ENCODE results near the gene NMD3. TPM values are rescaled to one million over a fixed set of nuclear protein-coding genes. Genes with fewer than 3 reads are reported as not detected.

Gene NMD3
- total and polyA plus RNA-seq, 9 of the 15 experiments (the other 6 are each of a cell fraction or from before 2014, with no cell fraction given), result 63.5 to 178 (median 111) TPM

- TF ChIP-seq HCFC1 (IDR thresholded peaks at IDR 0.05; ENCODE audit: low read depth, low read length) (no peak), TRIM28 (IDR thresholded peaks at IDR 0.05) (no peak), PPARD (CRISPR knock-in tag; IDR thresholded peaks at IDR 0.05) (no peak), ZZZ3 (IDR thresholded peaks at IDR 0.05) (no peak), KLF10 (CRISPR knock-in tag; IDR thresholded peaks at IDR 0.05) (no peak), RFX7 (CRISPR knock-in tag; IDR thresholded peaks at IDR 0.05) (no peak)
- H2AFZ ChIP-seq (ENCODE audit: low read depth, low read length), result no peak overlapping the region
- no peak overlapping the region for H3K4me3 ChIP-seq
- no peaks in the 10 kb centered on the region for H3K9me1 ChIP-seq (ENCODE audit: control insufficient read depth, insufficient read depth, low read length)
- CTCF ChIA-PET (ENCODE audit: low intra/inter-chr PET ratio), result no interaction called here
- in situ Hi-C loops (cut with MboI) (no loop called here), intact Hi-C loops (cut with micrococcal nuclease) (no loop called here)
- H3K36me3 ChIP-seq (ENCODE audit: control insufficient read depth, insufficient read depth, low read length), result 0 out of 3 replicates have a peak, but pooled peaks cover 5% of the 10 kb centered on the region
- H3K27me3 ChIP-seq (ENCODE audit: control insufficient read depth in 2 of 2, insufficient read depth in 2 of 2, low read length in 2 of 2), result no peaks in the 10 kb centered on the region
- 0 out of 2 replicates have a peak, but pooled peaks cover 2% of the 10 kb centered on the region for H3K9me3 ChIP-seq (replicated peaks; ENCODE audit: control insufficient read depth, insufficient read depth, low read depth, low read length)
- FAIRE-seq (no peak), DNase-seq (ENCODE audit: extremely low read depth in 1 of 4, low spot score in 3 of 4) (no peak), ATAC-seq (no peak)
- H3K4me2 ChIP-seq (ENCODE audit: insufficient read depth, low read length), result no peak overlapping the region
- 30% methylated on average over 3 of the region's 3 CpGs for WGBS (ENCODE audit: insufficient coverage, low coverage, missing lambda C conversion rate)
- H3K9ac ChIP-seq (ENCODE audit: insufficient read depth in 1 of 2, low read depth in 2 of 2, low read length in 2 of 2), result no peak overlapping the region
- no TSS peak for BruUV-seq (replicated peaks)
- H3K4me1 ChIP-seq (replicated peaks in 1 of 2; ENCODE audit: control insufficient read depth in 2 of 2, insufficient read depth in 2 of 2, low read length in 2 of 2), result no peaks in the 10 kb centered on the region
- H4K20me1 ChIP-seq (replicated peaks; ENCODE audit: control insufficient read depth, insufficient read depth, low read length), result no peaks in the 10 kb centered on the region
- no peaks in the 10 kb centered on the region for H3K79me2 ChIP-seq (ENCODE audit: control insufficient read depth, insufficient read depth, low read length)
- POLR2A ChIA-PET, result no interaction called here
- no peak overlapping the region for H3K27ac ChIP-seq (ENCODE audit: extremely low read depth, low read depth, low read length)
These were observed 47.5 kb downstream of the NMD3 start for GRCh38 chr3:161268601-161269000.

DNA sequence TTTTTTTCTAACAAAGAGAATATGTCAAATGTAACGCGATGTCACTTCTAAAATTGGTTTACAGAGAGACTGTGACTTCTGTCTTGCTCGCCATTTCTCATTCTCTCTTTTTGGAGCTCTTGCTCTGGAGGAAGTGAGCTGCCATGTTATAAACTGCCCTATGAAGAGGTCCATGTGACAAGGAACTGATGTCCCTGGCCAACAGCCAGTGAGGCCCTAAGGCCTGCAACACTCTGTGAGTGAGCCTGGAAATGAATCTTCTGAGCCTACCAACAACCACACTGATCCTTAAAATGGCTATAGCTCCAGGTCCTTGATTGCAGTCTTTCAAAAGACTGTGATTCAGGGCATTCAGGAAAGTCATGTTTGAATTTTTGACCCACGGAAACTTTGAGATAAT, 49.9 kb downstream of the NMD3 start:
- no TSS peak for BruUV-seq (replicated peaks)
- H3K36me3 ChIP-seq (ENCODE audit: control insufficient read depth, insufficient read depth, low read length), result no peaks in the 10 kb centered on the region
- ATAC-seq, result no peak
- intact Hi-C loops (cut with micrococcal nuclease) (loop anchor here (5.0 to 10.0 kb wide), 3 partner anchors 174 to 566 kb away; no protein-coding TSS in a partner anchor), in situ Hi-C loops (cut with MboI) (no loop called here)
- no peaks in the 10 kb centered on the region for H3K4me1 ChIP-seq (replicated peaks in 1 of 2; ENCODE audit: control insufficient read depth in 2 of 2, insufficient read depth in 2 of 2, low read length in 2 of 2)
- WGBS (ENCODE audit: insufficient coverage, low coverage, missing lambda C conversion rate), result 63% methylated on average over 4 of the region's 4 CpGs
- no peaks in the 10 kb centered on the region for H3K27me3 ChIP-seq (ENCODE audit: control insufficient read depth in 2 of 2, insufficient read depth in 2 of 2, low read length in 2 of 2)
- no peaks in the 10 kb centered on the region for H4K20me1 ChIP-seq (replicated peaks; ENCODE audit: control insufficient read depth, insufficient read depth, low read length)
- no peak overlapping the region for H3K4me2 ChIP-seq (ENCODE audit: insufficient read depth, low read length)
- no peak for FAIRE-seq
- no peak overlapping the region for H3K4me3 ChIP-seq
- H3K9me1 ChIP-seq (ENCODE audit: control insufficient read depth, insufficient read depth, low read length), result no peaks in the 10 kb centered on the region
- ChIA-PET CTCF (ENCODE audit: low intra/inter-chr PET ratio) (no interaction called here), POLR2A (no interaction called here)
- H3K9me3 ChIP-seq (replicated peaks; ENCODE audit: control insufficient read depth, insufficient read depth, low read depth, low read length), result no peaks in the 10 kb centered on the region
- no peaks in the 10 kb centered on the region for H3K79me2 ChIP-seq (ENCODE audit: control insufficient read depth, insufficient read depth, low read length)
- H2AFZ ChIP-seq (ENCODE audit: low read depth, low read length), result no peak overlapping the region
- no peak for DNase-seq (ENCODE audit: extremely low read depth in 1 of 4, low spot score in 3 of 4)
- TF ChIP-seq, protein P1, sequence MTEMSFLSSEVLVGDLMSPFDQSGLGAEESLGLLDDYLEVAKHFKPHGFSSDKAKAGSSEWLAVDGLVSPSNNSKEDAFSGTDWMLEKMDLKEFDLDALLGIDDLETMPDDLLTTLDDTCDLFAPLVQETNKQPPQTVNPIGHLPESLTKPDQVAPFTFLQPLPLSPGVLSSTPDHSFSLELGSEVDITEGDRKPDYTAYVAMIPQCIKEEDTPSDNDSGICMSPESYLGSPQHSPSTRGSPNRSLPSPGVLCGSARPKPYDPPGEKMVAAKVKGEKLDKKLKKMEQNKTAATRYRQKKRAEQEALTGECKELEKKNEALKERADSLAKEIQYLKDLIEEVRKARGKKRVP (CRISPR knock-in tag; IDR thresholded peaks at IDR 0.05), result no peak
- no peak for TF ChIP-seq MEF2D (tag; conservative IDR thresholded peaks at IDR 0.05; ENCODE audit: low read depth)
- TF ChIP-seq ELK3 (CRISPR knock-in tag; IDR thresholded peaks at IDR 0.05), result no peak
- no peak overlapping the region for H3K9ac ChIP-seq (ENCODE audit: insufficient read depth in 1 of 2, low read depth in 2 of 2, low read length in 2 of 2)
- H3K27ac ChIP-seq (ENCODE audit: extremely low read depth, low read depth, low read length), result no peak overlapping the region
